GM18499 (cell line): Measurements from ENCODE around the gene ZNF746.
"Not testable (repeated sequence)": the region's sequence is repeated elsewhere in the genome, so short reads cannot be mapped to it uniquely, and the experiment has no call there.

Experiments used
- ATAC-seq: cut with Tn5 transposase; IDR thresholded peaks from one replicate; pipeline ENCODE4 v1.9.1; 2021; ENCODE audit warnings: moderate number of reproducible peaks; ENCODE audit not compliant: insufficient read depth, unreplicated experiment

Gene ZNF746

DNA sequence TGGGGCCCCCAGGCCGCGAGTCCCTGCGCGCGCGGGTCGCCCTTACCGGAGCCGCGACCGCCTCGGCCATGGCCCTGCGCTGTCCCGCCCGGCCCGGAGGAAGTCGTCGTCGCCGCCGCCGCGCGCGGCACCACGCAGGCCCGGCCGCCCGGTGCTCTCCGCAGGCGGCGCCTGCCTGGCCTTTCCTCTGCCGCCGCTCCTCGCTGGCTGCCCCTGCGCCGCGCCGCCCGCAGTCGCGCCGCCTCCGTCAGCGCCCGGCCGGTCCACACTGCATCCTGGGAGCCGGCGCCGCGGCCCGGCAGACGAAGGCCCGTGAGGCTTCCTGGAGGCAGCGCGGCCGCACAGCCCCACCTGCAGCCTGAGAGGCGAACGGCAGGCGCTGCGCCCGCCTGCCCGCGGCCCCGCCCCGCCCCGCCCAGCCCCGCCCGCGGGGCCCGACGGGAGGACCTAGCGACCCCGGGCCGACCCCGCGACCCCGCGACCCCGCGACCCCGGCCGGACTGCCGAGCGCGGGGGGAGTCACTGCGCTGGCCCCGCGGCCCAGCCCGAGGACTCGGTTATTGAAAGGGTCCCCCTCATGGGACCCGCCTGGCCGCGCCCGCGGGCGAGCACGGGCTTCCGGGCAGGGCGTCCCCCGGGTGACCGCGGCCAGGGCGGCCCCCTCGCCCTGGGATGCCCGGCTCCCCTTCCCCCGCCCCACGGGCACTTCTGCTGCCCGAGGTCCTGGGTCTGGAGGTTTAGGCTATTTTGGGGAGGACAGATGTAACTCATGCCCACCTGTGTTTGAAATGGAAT is at the start of gene ZNF746:
TSS of gene ZNF746 (minus strand) at position 343 of the 795 bp plus-strand sequence. CDS start at position 70, 273 bp downstream.
- peak; percentile 73 for ATAC-seq

DNA sequence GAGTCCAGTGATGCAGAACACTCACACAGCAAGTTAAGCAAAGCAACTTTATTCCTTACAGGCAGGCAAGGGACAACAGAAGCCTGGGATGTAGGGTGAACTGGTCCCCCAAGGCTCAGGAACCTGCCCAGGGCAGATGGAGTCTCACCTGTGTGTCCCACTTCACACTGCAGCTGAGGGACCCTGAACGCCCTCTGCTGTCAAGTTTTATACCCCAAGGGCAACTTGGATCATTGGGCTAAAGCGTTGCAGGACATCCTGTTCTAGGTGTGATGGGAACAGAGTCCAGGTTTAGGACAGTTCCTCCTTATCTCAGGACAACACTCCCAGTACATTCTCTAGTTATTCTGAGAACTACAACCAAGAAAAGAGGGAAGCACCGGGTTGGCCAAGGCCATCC is 49.5 kb upstream of the ZNF746 start:
- no peak for ATAC-seq

DNA sequence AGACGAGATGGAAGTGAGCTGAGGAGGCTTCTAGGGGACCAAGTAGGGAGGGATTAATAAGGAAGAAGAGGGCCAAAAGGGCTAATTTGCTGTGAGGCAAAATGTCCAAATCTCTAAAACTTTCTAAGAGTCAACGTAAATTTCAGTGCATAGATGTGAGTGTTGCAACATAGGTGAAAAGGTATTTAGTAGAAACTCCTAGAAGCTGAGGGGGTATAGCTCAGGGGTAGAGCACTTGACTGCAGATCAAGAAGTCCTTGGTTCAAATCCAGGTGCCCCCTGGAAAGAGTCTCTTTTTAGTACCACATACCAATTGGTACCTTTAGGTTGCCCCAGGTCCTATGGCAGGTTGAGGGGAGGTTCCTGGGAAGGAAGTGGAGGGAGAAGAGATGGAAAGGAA is 48.7 kb upstream of the ZNF746 start:
- no peak for ATAC-seq

DNA sequence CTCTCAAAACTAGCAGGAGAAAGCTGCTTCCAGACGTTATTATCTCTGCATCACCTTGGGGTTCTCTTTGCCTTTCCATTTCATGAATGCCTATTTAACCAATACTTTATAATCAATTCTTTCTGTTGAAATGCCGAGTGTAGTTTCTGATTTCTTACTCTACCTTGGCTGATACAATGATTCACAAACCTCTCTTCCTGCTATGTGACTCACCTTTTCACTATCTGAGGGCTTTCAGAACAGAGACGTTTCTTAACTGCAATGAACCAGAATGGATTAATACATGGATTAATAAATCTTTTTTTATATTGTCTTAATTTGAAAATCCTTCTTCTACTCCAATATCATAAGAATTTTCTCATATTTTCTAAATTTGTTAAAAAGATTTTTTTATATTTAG is 46.4 kb upstream of the ZNF746 start:
- no peak for ATAC-seq

DNA sequence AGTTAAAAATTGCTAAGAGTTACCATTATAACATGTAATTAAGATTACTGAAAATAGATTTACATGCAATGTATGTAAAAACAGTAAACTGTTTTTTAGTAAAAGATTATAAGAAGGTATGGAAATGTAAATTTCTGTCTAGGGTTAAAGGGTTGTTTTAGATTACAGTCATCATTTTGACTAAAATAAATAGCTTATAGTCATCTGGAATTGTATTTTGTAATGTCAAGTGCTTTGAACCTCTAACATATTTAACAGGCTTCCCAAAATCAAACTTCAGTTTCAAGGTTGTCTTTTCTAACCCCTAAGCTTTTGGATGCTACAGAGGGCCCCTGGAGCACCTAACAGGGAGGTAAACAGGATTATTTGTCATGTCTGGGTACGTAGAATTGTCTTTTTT is 35.0 kb upstream of the ZNF746 start:
- no peak for ATAC-seq

DNA sequence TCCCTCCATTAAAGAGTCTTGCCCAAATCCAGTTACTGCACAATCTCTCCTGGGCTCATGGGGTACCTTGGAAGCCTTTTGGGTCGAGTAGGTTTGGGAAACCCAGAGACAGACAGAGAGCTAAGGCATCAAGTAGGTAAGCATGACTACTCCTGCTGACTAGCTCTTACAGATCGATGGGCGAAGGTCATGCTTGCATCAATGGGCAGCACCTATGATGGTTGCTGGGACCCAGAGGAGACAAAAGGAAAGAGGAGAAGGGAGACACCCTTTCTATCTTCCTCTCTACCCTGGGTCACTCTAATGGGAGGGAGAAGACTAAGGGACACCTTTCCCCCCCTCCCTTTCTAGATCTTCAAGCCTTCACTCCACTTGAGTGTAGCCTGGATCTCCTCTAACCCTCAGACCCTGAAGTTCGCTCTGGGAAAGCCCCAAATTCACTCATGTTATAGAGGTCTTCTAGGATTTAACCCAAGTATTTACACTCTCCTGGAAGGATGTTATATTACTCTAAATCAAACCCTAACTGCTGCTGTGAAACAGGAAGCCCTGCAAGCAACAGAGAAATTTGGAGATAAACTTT is 31.6 kb upstream of the ZNF746 start:
- no peak for ATAC-seq

DNA sequence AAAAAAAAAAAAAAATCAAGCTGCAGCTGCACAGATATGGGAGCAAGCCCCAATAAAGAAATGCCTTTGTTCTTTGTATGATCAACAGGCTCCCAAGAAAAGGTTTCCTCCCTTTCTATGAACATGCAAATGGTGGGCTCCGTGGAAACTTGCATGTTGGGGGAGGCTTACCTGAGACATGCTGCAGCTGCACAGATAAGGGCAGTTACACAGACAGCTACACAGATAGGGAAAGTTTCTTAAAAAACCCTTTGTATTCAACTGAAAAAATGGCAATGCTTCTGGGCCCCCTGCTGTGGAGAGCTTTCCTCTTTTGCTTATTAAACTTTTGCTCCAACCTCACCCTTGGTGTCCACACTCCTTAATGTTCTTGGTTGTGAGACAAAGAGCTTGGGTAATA is 29.8 kb upstream of the ZNF746 start:
- no peak for ATAC-seq

DNA sequence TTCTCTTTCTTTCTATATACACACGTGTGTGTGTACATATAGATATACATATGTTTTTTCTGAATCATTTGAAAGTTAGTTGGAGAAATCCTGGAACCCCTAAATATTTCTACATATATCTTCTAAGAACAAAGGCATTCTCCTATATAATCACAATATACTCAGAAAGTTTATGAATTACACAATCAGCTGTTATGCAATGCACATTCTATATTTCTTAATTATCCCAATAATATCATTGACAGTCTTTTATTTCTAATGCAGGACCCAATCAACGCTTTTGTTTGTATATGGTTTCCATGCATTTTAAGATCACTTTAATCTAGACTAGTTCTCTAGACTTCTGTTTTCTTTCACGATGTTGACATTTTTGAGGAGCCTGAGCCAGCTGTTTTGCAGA is 27.7 kb upstream of the ZNF746 start:
- no peak for ATAC-seq

DNA sequence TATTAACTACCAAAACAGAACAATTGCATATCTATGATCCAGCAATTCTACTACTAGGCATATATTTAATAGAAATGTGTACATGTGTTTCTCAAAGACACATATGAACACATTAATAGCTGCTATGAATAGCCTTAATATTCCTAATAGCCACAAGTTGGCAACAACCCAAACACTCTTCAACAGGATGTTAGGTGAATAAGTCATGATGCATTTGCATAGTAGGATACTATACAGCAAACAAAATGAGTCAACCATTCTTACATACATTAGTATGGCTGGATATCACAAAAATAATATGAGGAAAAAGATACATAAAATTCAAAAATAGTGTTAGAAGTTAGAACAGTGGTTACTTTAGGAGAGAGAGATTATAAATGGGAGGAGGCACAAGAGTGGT is 26.8 kb upstream of the ZNF746 start:
- ATAC-seq, result no peak

DNA sequence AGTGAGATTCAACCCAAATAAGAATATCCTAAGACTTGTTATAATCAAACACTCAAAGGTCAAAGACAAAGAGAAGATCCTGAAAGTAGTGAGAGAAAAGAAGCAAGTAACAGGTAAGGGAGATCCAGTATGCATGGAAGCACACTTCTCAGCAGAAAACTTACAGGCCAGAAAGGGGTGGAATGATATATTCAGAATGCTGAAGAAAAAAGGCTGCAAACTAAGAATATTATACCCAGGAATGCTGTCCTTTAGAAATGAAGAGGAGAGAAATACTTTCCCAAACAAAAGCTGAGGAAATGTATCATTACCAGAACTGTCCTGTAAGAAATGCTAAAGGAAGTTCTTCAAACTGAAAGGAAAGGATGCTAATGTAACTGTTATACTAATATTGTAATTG is 12.6 kb upstream of the ZNF746 start:
- ATAC-seq, result no peak

DNA sequence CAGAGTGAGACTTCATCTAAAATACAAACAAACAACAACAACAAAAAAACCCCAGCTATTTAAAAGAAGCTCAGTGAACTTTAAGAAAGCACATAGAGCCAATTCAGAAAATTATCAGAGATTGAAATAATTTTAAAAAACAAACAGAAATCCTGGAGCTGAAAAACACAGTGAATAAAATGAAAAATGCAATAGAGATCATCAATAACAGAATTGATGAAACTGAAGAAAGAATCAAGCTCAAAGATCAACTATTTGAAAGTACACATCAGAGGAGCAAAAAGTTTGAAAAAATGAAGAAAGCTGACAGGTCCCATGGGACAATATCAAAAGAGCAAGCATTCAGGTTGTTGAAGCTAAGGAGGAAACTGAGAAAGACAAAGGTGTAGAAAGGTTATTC is 12.2 kb upstream of the ZNF746 start:
- ATAC-seq, result no peak

DNA sequence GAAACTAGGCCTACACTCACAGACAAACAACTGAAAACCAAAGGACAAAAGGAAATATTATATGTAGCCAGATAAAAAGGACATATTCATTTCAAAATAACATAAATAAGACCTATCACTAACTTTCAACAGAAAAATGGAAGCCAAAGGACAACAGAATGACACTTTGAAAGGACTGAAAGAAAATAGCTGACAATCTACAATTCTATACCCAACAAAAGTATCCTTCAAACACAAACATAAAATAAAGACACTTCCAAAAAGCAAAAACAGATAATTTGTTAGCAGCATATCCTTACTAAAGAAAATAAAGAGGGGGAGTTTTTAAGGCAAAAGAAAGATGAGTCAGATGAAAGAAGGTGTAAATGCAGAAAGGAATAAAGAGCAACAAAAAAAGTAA is 7.9 kb upstream of the ZNF746 start:
- ATAC-seq, result no peak

DNA sequence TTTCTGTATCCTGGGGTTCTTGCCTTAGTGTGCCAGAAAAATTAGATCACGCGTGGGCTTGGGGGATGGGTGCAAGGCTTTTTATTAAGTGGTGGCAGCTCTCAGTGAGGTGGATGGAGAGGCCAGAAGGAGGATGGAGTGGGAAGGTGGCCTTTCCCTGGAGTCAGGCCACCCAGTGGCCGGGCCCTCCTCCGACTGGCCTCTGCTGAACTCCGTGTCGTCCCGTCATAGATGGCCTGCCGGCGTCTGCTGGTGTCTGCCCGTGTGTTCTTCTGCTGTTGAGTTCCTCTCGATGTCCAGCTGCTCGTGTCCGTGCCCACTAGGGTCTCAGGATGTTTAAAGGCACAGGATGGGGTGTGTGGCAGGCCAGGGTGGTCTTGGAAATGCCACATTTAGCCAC is 4.0 kb upstream of the ZNF746 start:
- no peak for ATAC-seq

DNA sequence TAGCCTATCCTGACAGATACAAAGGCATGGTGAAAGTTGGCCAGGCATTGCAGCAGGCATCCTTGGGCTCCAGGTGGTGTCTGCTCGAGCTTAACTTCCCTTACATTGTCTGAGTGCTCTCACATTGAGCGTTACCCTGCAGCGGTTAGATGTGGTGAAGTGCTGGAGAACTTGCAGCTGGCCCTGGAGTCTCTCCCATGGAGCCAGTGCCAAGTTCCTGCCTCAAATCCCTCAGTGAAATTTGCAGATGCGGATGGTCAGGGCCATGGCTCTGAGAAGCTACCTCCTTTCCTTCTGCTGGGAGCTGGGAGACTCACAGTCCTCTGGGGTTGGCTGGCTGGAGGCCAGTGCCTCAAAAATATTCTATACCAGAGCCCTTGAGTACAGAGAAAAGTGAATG is 3.3 kb upstream of the ZNF746 start:
- no peak for ATAC-seq

DNA sequence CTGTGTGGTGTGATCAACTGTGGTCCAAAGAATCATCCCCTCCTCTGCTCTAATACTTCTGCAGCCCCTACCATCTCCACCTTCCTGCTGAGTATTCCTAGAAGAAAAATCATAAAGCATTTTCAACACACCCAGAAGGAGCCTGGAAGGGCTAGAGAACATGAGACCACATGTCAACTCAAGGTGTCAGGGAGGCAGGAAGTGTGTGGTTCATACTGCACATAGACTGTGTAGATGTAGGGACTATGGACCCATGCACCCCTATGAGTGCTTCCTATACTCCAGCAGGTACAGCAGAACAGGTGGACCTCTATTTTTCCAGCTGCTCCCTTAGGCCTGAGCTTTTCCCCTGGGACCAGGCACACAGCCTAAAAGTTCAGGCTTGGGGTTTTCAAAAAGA is 2.6 kb upstream of the ZNF746 start:
- no peak for ATAC-seq

DNA sequence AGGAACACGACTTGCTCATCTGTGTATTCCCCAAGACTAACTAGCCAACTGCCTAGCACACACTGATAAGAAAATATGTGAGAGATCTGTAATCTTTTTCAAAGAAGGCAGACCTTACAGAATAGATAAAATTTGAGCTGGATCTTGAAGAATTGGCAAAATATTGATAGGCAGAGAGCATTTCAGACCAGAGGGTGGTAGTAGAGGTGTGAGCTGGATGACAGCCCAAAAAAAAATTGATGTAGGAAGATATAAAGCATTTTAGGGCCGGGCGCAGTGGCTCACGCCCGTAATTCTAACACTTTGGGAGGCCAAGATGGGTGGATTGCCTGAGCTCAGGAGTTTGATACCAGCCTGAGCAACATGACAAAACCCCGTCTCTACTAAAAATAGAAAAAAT is 1.2 kb upstream of the ZNF746 start:
- no peak for ATAC-seq

DNA sequence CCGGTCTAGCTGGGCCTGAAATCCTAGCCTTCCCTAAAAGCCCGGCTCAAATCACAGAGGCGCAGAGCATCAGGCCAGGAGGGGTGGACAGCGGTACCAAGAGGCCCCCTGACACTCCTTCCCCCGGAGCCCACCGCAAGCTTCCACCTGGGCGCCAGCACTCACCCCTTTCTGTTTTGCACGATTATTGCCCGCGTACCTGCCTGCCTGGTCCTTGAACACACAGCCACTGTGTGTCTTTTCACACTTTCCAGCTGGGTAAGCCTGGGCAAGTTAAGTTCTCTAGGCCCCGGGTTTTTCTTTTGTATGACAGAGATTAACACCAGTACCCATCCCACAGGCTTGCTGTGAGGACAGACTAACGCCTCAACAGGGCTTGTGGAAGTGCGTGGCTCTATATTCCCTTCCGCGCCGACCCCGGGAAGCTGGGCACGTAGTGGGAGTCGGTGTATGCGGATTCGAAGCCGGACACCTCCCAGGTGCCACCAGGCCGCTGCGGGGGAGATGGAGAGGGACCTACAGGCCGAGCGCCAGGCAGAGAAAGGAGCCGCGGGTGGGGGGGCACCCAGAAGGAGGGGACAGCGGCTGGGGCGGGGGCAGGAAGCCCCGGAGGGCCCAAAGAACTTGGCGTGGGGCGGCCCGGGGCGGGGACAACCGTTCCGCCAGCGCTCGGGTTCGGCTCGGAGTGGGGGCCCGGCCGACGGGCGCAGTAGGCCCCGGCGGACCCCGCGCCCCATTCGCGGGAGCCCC is 792 bp downstream of the ZNF746 start:
- ATAC-seq, result no peak

DNA sequence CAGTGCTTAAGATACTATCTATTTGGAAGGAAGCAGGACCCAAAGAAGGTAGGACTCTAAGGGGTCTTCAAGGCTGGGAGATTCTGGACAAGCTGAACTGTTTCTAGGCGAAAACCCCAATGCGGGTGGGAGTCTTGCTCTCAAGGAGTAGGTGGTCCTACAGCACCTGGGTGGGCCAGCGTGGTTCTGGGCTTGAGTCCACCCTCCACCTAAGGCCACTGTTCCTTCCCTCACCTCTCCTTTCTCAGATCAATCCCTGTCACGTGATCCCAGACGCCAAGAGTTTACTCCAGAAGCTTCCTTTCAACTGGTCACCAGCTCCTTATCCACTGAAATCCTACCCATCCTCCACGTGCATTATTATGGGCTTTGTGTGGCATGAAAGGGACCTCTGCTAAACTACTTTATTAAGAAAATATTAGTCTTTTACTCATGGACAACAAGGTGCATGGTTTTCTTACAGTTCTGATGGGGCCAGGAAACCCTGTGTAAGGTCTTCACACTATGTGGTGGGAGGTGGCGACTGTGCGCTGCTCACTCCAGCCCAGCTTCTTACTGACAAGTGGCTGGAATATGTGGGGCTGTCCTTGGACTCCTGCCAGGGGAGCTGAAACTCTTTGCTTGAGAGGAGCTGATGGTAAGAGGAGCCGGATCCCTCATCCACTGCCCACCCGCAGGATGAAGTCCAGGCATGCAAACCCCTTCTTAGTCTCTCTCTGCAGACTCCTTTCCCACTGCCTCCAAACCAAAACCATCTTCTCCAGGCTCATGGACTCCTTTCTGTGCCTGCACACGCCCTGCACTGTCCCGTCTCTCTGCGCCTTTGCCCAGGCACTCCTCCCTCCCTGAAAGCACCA is 1.6 kb downstream of the ZNF746 start:
- ATAC-seq, result no peak

DNA sequence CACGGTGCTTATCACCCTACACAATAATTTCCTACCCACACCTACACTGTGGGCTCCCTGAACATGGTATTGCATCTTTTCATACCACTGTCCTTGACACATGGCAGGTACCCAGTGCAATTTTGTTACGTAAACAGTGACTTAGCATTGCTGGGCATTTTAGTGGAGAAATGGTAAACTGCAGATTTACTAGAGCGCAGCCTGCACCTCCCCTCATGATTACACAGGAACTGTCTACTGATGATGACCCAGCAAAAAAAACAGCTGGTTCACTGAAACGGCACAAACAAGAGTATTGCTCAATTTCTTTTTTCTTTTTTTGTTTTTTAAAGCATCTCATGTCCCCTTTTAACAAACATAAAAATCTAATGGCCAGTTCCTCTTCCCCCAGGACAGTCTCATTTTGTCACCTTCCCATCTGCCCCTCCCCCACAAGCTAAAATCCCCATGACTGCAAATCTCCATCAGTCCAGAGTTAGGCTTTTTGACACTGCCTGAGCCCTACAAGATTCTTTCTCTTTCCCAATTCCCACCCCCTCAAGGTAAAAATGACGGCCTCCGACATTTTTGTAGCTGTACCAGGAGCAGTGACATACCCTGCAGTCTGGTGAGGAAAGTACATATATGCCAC is 2.8 kb downstream of the ZNF746 start:
- ATAC-seq, result no peak

DNA sequence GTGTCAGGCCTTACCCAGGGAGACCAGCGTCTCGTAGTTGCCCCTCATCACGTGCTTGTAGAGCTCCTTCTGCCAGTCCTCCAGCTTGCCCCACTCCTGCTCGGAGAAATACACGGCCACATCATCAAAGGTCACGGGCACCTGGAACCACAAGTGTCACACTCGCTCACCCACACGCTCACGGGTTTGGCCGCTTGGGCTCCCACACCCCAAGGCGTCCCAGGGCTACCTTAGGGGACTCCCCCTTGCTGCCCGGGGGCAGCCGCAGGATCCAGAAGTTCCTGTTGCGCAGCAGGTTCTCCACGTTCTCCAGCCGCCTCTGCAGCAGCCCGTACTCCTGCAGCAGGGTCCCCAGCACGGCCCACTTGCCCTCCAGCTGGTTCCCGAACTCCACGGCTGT is 3.6 kb downstream of the ZNF746 start:
- not testable (repeated sequence) for ATAC-seq
